Measurements from ENCODE around the gene C2orf72.

GRCh38 chr2:230991598-230991997, 45.7 kb upstream of the C2orf72 start:
- TF ChIP-seq CTCF (conservative IDR thresholded peaks at IDR 0.05; ENCODE audit: low read depth, low read length) (no peak), POLR2A (IDR thresholded peaks at IDR 0.05; ENCODE audit: low read depth, low read length) (no peak), CEBPB (IDR thresholded peaks at IDR 0.05; ENCODE audit: low read depth, low read length) (no peak), RFX5 (IDR thresholded peaks at IDR 0.05; ENCODE audit: low read depth, low read length) (no peak), MAZ (IDR thresholded peaks at IDR 0.05; ENCODE audit: borderline replicate concordance, low read depth, low read length) (no peak)

Measured in IMR-90 (cell line).